Cortex of kidney (tissue), 1 donor: ENCODE measurements around the gene MED4.

Experiments used
- DNase-seq: peaks from one replicate; lab custom pipeline; 2025; lab: John Stamatoyannopoulos, UW

MED4 gene

GRCh38 chr13:48037346-48038173, 57.3 kb downstream of the MED4 start, which contains the start of gene NUDT15:
NUDT15 (plus strand) TSS chr13:48037726; CDS start chr13:48037747, 21 bp downstream.
- DNase-seq: peak; percentile 70

DNA sequence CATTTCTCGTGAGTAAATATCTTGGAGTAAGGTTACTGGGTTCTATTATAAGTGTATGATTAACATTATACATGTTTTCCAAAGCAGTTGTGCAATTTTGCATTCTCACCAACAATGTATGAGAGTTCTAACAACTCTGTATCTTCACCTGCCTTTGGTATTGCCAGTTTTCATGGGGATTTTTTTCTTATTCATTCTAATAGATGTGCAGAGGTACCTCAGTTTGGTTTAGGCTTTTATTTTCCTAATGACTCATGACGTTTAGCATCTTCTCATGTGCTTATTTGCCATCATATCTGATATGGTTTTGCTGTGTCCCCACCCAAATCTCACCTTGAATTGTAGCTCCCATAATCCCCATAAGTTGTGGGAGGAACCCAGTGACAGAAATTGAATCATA, 65.0 kb downstream of the MED4 start:
- no peak for DNase-seq

- DNase-seq: no peak
These were observed 66.8 kb downstream of the MED4 start for GRCh38 chr13:48028066-48028465.
